Measurements from ENCODE around the gene ZNF302.
"Not testable (repeated sequence)": the region's sequence is repeated elsewhere in the genome, so short reads cannot be mapped to it uniquely, and the experiment has no call there.

The ZNF302 gene

GRCh38 chr19:34664870-34665269 is 12.6 kb upstream of the ZNF302 start:
- H3K4me1 ChIP-seq (ENCODE audit: insufficient read depth, low read length) = no peaks in the 10 kb centered on the region
- H3K36me3 ChIP-seq (ENCODE audit: insufficient read depth, low read length) = no peaks in the 10 kb centered on the region
- no peak overlapping the region for H3K4me3 ChIP-seq (ENCODE audit: low read length)
- no peaks in the 10 kb centered on the region for H3K9me3 ChIP-seq (ENCODE audit: low read length)
- no peak overlapping the region for H2AFZ ChIP-seq (ENCODE audit: low read depth, low read length)
- no peaks in the 10 kb centered on the region for H3K27me3 ChIP-seq (ENCODE audit: insufficient read depth, low read length)

DNA sequence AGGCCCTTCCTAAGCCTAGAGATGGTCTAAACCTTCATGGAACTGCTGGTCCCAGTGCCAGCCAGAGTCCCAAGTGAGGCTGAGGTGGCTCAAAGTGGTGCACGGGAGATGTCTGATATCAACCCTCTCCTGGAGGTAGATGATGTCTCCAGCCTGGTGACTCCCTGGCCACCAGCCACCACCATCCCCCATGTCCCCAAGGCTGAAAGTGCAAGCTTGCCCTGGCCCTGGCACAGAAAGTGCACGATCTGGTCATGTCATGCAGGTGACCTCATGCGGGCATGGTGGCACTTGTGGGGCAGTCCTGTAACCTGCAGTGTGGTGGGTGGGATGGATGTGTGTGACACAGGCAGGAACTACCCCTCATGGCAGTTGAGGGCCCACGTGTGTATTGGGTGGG is 12.2 kb upstream of the ZNF302 start:
- H2AFZ ChIP-seq (ENCODE audit: low read depth, low read length); H3K36me3 ChIP-seq (ENCODE audit: insufficient read depth, low read length); H3K9me3 ChIP-seq (ENCODE audit: low read length); H3K27me3 ChIP-seq (ENCODE audit: insufficient read depth, low read length); H3K4me3 ChIP-seq (ENCODE audit: low read length); H3K4me1 ChIP-seq (ENCODE audit: insufficient read depth, low read length): not testable (repeated sequence)

GRCh38 chr19:34666200-34666957 is 11.1 kb upstream of the ZNF302 start:
- Histone ChIP-seq H2AFZ (ENCODE audit: low read depth, low read length) (no peak overlapping the region), H3K4me1 (ENCODE audit: insufficient read depth, low read length) (no peaks in the 10 kb centered on the region), H3K9me3 (ENCODE audit: low read length) (no peaks in the 10 kb centered on the region), H3K36me3 (ENCODE audit: insufficient read depth, low read length) (no peaks in the 10 kb centered on the region), H3K27me3 (ENCODE audit: insufficient read depth, low read length) (no peaks in the 10 kb centered on the region), H3K4me3 (ENCODE audit: low read length) (no peak overlapping the region)

DNA sequence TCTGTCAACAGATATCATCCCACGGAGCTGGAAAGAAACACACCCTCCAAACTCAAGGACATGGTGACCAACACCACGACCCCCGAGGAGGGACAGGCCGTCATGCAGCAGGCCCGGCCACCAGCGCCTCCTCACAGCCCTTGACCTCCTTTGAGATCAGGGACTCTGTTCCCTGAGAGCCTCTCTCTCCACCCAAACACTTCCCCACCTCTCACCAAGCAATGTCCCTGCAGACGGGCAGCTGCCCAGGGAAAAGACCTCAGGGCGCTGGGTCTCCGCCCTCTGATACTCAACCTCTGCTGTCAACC is 10.6 kb upstream of the ZNF302 start:
- H3K27me3 ChIP-seq (ENCODE audit: insufficient read depth, low read length) = no peaks in the 10 kb centered on the region
- no peak overlapping the region for H3K4me3 ChIP-seq (ENCODE audit: low read length)

DNA sequence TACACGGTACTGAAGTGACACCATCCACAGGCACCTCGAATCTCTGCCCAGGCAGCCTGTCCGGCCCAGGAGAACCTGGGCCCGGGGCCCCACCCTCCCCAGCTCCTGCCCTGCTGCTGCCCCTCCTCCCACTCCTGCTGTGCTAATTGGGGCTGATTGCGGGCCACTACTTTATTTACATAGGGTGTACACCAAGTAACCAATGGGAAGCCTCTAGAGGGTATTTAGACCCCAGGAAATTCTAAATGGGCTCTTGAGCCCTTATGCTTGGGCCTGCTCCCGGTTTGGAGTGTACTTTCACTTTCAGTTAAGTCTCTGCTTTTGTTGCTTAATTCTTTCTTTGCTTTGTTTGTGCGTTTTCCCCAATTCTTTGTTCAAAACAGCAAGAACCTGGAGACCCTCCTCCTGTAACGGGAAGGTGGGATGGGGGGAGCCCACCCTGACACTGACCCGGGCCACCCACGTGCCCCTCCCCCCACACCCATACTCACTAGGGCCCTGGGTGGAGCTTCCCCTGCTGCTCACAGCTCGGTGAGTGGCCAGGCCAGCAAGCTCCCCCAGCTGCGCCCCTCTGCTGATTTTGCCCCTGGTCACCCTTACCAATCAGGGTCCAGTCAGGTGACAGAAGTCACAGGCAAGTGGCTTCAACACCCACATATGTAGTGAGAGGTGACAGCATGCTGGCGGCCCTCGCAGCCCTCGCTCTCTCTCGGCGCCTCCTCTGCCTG is 10.0 kb upstream of the ZNF302 start:
- Histone ChIP-seq H3K36me3 (ENCODE audit: insufficient read depth, low read length) (no peaks in the 10 kb centered on the region), H3K4me1 (ENCODE audit: insufficient read depth, low read length) (no peaks in the 10 kb centered on the region), H2AFZ (ENCODE audit: low read depth, low read length) (no peak overlapping the region), H3K27me3 (ENCODE audit: insufficient read depth, low read length) (no peaks in the 10 kb centered on the region), H3K9me3 (ENCODE audit: low read length) (no peaks in the 10 kb centered on the region), H3K4me3 (ENCODE audit: low read length) (no peak overlapping the region)

More for the DNA sequence above, 10.6 kb upstream of the ZNF302 start:
- H3K9me3 ChIP-seq (ENCODE audit: low read length) = no peaks in the 10 kb centered on the region
- no peaks in the 10 kb centered on the region for H3K4me1 ChIP-seq (ENCODE audit: insufficient read depth, low read length)
- H2AFZ ChIP-seq (ENCODE audit: low read depth, low read length) = no peak overlapping the region
- H3K36me3 ChIP-seq (ENCODE audit: insufficient read depth, low read length) = no peaks in the 10 kb centered on the region

- not testable (repeated sequence) for H3K9me3 ChIP-seq (ENCODE audit: low read length); H2AFZ ChIP-seq (ENCODE audit: low read depth, low read length); H3K36me3 ChIP-seq (ENCODE audit: insufficient read depth, low read length); H3K27me3 ChIP-seq (ENCODE audit: insufficient read depth, low read length); H3K4me1 ChIP-seq (ENCODE audit: insufficient read depth, low read length); H3K4me3 ChIP-seq (ENCODE audit: low read length)
These were observed 9.3 kb upstream of the ZNF302 start for GRCh38 chr19:34668077-34668689.

DNA sequence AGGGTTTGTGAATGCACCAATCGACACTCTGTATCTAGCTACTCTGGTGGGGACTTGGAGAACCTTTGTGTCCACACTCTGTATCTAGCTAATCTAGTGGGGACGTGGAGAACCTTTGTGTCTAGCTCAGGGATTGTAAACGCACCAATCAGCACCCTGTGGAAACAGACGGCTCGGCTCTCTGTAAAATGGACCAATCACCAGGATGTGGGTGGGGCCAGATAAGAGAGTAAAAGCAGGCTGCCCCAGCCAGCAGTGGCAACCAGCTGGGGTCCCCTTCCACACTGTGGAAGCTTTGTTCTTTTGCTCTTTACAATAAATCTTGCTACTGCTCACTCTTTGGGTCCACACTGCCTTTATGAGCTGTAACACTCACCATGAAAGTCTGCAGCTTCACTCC is 8.8 kb upstream of the ZNF302 start:
- not testable (repeated sequence) for H3K9me3 ChIP-seq (ENCODE audit: low read length); H3K4me3 ChIP-seq (ENCODE audit: low read length); H3K36me3 ChIP-seq (ENCODE audit: insufficient read depth, low read length); H2AFZ ChIP-seq (ENCODE audit: low read depth, low read length); H3K4me1 ChIP-seq (ENCODE audit: insufficient read depth, low read length); H3K27me3 ChIP-seq (ENCODE audit: insufficient read depth, low read length)

DNA sequence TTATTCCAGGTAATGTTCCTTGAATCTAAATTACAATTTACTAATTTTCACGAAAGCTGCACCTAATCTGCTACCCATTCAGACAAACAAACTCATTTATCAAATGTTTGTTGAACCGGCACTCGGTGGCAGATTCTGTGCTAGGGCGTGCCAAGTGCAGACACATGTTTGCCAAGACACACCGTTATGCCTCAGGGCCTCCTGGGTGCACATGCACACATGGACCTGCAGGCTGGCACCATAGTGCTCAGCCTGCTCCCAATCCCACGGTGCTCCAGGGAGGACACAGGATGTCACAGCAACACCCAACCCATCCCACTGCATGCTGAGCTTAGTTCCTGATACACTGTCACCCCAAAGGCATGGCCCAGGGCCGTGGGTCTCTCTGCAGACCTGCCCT is 8.2 kb upstream of the ZNF302 start:
- H3K36me3 ChIP-seq (ENCODE audit: insufficient read depth, low read length) = no peaks in the 10 kb centered on the region
- H3K9me3 ChIP-seq (ENCODE audit: low read length) = no peaks in the 10 kb centered on the region
- H3K4me1 ChIP-seq (ENCODE audit: insufficient read depth, low read length) = no peaks in the 10 kb centered on the region
- no peak overlapping the region for H3K4me3 ChIP-seq (ENCODE audit: low read length)
- no peak overlapping the region for H2AFZ ChIP-seq (ENCODE audit: low read depth, low read length)
- H3K27me3 ChIP-seq (ENCODE audit: insufficient read depth, low read length) = no peaks in the 10 kb centered on the region

GRCh38 chr19:34671972-34672371 is 5.5 kb upstream of the ZNF302 start:
- no peaks in the 10 kb centered on the region for H3K27me3 ChIP-seq (ENCODE audit: insufficient read depth, low read length)
- H3K4me3 ChIP-seq (ENCODE audit: low read length) = no peak overlapping the region
- no peak overlapping the region for H2AFZ ChIP-seq (ENCODE audit: low read depth, low read length)
- H3K4me1 ChIP-seq (ENCODE audit: insufficient read depth, low read length) = peaks cover 6% of the 10 kb centered on the region
- no peaks in the 10 kb centered on the region for H3K9me3 ChIP-seq (ENCODE audit: low read length)
- no peaks in the 10 kb centered on the region for H3K36me3 ChIP-seq (ENCODE audit: insufficient read depth, low read length)

DNA sequence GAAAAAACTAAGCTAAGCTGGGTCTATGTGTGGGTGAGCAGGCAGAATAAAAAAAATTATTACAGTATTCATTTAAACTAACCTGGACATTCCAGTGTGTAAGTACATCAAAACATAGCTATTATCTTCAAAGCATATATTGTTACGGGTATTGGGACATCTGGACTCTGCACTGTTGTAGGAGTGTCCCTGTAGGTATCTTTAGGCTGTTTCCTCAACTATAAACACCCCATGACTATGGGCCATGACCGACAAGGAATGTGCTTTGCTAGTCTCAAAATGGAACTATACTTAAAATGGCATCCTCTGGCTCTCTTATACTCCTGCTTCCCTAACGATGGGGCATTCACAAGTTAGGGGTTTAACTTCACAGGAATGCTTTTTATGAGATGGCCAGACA is 3.9 kb upstream of the ZNF302 start:
- H3K4me3 ChIP-seq (ENCODE audit: low read length) = no peak overlapping the region

DNA sequence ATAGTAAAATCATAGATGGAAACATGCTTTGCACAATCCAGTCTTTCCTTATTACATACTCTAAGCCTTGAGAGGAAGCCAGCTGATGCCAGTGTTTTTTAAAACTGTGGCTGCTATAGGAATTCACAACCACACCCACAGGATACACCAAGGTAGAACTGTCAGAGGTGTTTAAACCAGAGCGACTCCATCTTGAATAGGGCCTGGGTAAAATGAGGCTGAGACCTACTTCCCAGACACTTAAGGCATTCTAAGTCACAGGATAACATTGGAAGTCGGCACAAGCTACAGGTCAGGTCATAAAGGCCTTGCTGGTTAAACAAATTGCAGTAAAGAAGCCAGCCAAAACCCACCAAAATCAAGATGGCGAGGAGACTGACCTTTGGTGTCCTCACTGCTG is 2.2 kb upstream of the ZNF302 start:
- Histone ChIP-seq H3K4me3 (ENCODE audit: low read length) (no peak overlapping the region), H2AFZ (ENCODE audit: low read depth, low read length) (no peak overlapping the region), H3K9me3 (ENCODE audit: low read length) (peaks cover 15% of the 10 kb centered on the region), H3K36me3 (ENCODE audit: insufficient read depth, low read length) (peaks cover 16% of the 10 kb centered on the region), H3K4me1 (ENCODE audit: insufficient read depth, low read length) (peaks cover 13% of the 10 kb centered on the region), H3K27me3 (ENCODE audit: insufficient read depth, low read length) (no peaks in the 10 kb centered on the region)

More for the DNA sequence above, 3.9 kb upstream of the ZNF302 start:
- peaks cover 12% of the 10 kb centered on the region for H3K4me1 ChIP-seq (ENCODE audit: insufficient read depth, low read length)
- H2AFZ ChIP-seq (ENCODE audit: low read depth, low read length) = no peak overlapping the region
- no peaks in the 10 kb centered on the region for H3K27me3 ChIP-seq (ENCODE audit: insufficient read depth, low read length)
- no peaks in the 10 kb centered on the region for H3K36me3 ChIP-seq (ENCODE audit: insufficient read depth, low read length)
- peaks cover 2% of the 10 kb centered on the region for H3K9me3 ChIP-seq (ENCODE audit: low read length)

DNA sequence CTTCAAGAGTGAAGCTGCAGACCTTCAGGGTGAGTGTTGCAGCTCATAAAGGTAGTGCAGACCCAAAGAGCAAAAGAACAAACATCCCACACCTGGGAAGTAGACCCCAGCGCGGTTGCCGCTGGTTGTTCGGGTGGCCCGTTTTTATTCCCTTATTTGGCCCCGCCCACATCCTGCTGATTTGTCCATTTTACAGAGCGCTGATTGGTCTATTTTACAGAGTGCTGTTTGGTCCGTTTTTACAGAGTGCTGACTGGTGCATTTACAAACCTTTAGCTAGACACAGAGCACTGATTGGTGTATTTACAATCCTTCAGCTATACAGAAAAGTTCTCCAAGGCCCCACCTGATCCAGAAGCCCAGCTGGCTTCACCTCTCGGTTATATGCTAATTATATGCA is 1.6 kb upstream of the ZNF302 start:
- Histone ChIP-seq H3K4me3 (ENCODE audit: low read length) (peak overlapping the region; percentile 70), H3K27me3 (ENCODE audit: insufficient read depth, low read length) (no peaks in the 10 kb centered on the region), H3K4me1 (ENCODE audit: insufficient read depth, low read length) (peaks cover 13% of the 10 kb centered on the region), H3K9me3 (ENCODE audit: low read length) (peaks cover 19% of the 10 kb centered on the region), H2AFZ (ENCODE audit: low read depth, low read length) (peak overlapping the region; percentile 71), H3K36me3 (ENCODE audit: insufficient read depth, low read length) (peaks cover 20% of the 10 kb centered on the region)

GRCh38 chr19:34676697-34677385 is 637 bp upstream of the ZNF302 start, which contains the start of gene SCGB2B2:
SCGB2B2 (minus strand) TSS chr19:34677159; CDS start chr19:34594563, 82,596 bp downstream.
- Histone ChIP-seq H3K27me3 (ENCODE audit: insufficient read depth, low read length) (no peaks in the 10 kb centered on the region), H3K9me3 (ENCODE audit: low read length) (peaks cover 23% of the 10 kb centered on the region), H3K4me1 (ENCODE audit: insufficient read depth, low read length) (peaks cover 13% of the 10 kb centered on the region), H3K36me3 (ENCODE audit: insufficient read depth, low read length) (peaks cover 26% of the 10 kb centered on the region), H2AFZ (ENCODE audit: low read depth, low read length) (peak within 1 kb of the TSS; percentile 71), H3K4me3 (ENCODE audit: low read length) (peak within 1 kb of the TSS; percentile 70)

Measured in neuron (in vitro differentiated cells).